OCI-LY1 (cell line): ENCODE measurements around the gene DNAH9.

Experiments
- H2AFZ ChIP-seq: fragments of 200-600 bp; sonication (generic), shearing (Covaris generic); 2 replicates; pipeline ENCODE4 v1.6.0; 2014; ENCODE audit warnings: antibody characterized with exemption, mild to moderate bottlenecking, low read length
- H3F3A ChIP-seq: fragments of 200-600 bp; sonication (generic), shearing (Covaris generic); 2 replicates; pipeline ENCODE4 v1.6.0; 2014; ENCODE audit warnings: mild to moderate bottlenecking, antibody characterized with exemption, low read length, moderate library complexity; ENCODE audit not compliant: insufficient read depth
- H3K27ac ChIP-seq: fragments of 200-600 bp; sonication (generic); 2 replicates; pipeline ENCODE4 v1.5.1; 2014; ENCODE audit warnings: low read length, mixed run types, mild to moderate bottlenecking, low read depth; ENCODE audit not compliant: poor library complexity, severe bottlenecking
- H3K27me3 ChIP-seq: fragments of 200-600 bp; sonication (generic); 2 replicates; pipeline ENCODE4 v1.6.0; 2014; ENCODE audit warnings: antibody characterized with exemption, mild to moderate bottlenecking, low read length, moderate library complexity; ENCODE audit not compliant: insufficient read depth
- H3K36me3 ChIP-seq: fragments of 200-600 bp; sonication (generic); 2 replicates; pipeline ENCODE4 v1.6.1; 2014; ENCODE audit warnings: mild to moderate bottlenecking, antibody characterized with exemption, low read length, moderate library complexity, mixed read lengths; ENCODE audit not compliant: insufficient read depth
- H3K4me1 ChIP-seq: fragments of 200-600 bp; sonication (generic); 2 replicates; pipeline ENCODE4 v1.5.1; 2014; ENCODE audit warnings: mild to moderate bottlenecking, low read length, moderate library complexity; ENCODE audit not compliant: insufficient read depth, severe bottlenecking
- H3K4me2 ChIP-seq: fragments of 200-600 bp; sonication (generic), shearing (Covaris generic); 2 replicates; pipeline ENCODE4 v1.6.1; 2014; ENCODE audit warnings: low read length
- H3K4me3 ChIP-seq: fragments of 200-600 bp; sonication (generic); 2 replicates; pipeline ENCODE4 v1.5.1; 2014; ENCODE audit warnings: low read length, low read depth, mild to moderate bottlenecking, mixed read lengths; ENCODE audit not compliant: poor library complexity, severe bottlenecking
- H3K79me2 ChIP-seq: fragments of 200-600 bp; shearing (Covaris generic); 2 replicates; pipeline ENCODE4 v1.6.1; 2016; ENCODE audit warnings: mixed run types, low read length, mixed read lengths; ENCODE audit not compliant: insufficient read depth
- H3K9ac ChIP-seq: fragments of 200-600 bp; sonication (generic), shearing (Covaris generic); 2 replicates; pipeline ENCODE4 v1.6.1; 2014; ENCODE audit warnings: mild to moderate bottlenecking, low read length, mixed read lengths
- H3K9me2 ChIP-seq: fragments of 200-600 bp; sonication (generic), shearing (Covaris generic); 2 replicates; pipeline ENCODE4 v1.6.1; 2014; ENCODE audit warnings: low read depth, mild to moderate bottlenecking, low read length, mixed read lengths
- H3K9me3 ChIP-seq: fragments of 200-600 bp; shearing (Covaris generic); 2 replicates; pipeline ENCODE4 v1.6.1; 2014; ENCODE audit warnings: low read length, mixed read lengths
- H4K20me1 ChIP-seq: fragments of 200-600 bp; sonication (generic), shearing (Covaris generic); 2 replicates; pipeline ENCODE4 v1.6.0; 2016; ENCODE audit warnings: mild to moderate bottlenecking, low read length; ENCODE audit not compliant: insufficient read depth
- CTCF ChIP-seq: fragments of 200-600 bp; sonication (generic), shearing (Covaris generic); IDR thresholded peaks from 2 replicates; pipeline ENCODE4 v1.5.1; 2017; ENCODE audit warnings: mild to moderate bottlenecking, antibody characterized with exemption, low read length, moderate library complexity, mixed read lengths
- EZH2 ChIP-seq: fragments of 200-600 bp; sonication (generic), shearing (Covaris generic); IDR thresholded peaks from 2 replicates; pipeline ENCODE4 v1.8.0; 2017; ENCODE audit warnings: borderline replicate concordance, mixed run types, mild to moderate bottlenecking, antibody characterized with exemption, low read length, moderate library complexity, mixed read lengths

Gene DNAH9

GRCh38 chr17:11916091-11916490 is 317.8 kb downstream of the DNAH9 start:
- Histone ChIP-seq H3K36me3 (no peaks in the 10 kb centered on the region), H3K4me3 (no peak overlapping the region), H3K4me2 (no peak overlapping the region), H3F3A (no peaks in the 10 kb centered on the region), H3K4me1 (no peaks in the 10 kb centered on the region), H3K9me3 (no peaks in the 10 kb centered on the region), H3K27me3 (no peaks in the 10 kb centered on the region), H4K20me1 (no peaks in the 10 kb centered on the region), H3K27ac (no peak overlapping the region), H3K9ac (no peak overlapping the region), H2AFZ (no peak overlapping the region), H3K79me2 (no peaks in the 10 kb centered on the region), H3K9me2 (no peaks in the 10 kb centered on the region)
- TF ChIP-seq CTCF: no peak
- TF ChIP-seq EZH2: no peak

- H4K20me1 ChIP-seq: no peaks in the 10 kb centered on the region
- H3K27ac ChIP-seq: no peak overlapping the region
- H3K36me3 ChIP-seq: no peaks in the 10 kb centered on the region
- H3F3A ChIP-seq: no peaks in the 10 kb centered on the region
- no peak for TF ChIP-seq CTCF
- TF ChIP-seq EZH2: no peak
- H3K27me3 ChIP-seq: no peaks in the 10 kb centered on the region
- no peak overlapping the region for H3K4me3 ChIP-seq
- H3K9me2 ChIP-seq: no peaks in the 10 kb centered on the region
- H3K9ac ChIP-seq: no peak overlapping the region
- no peaks in the 10 kb centered on the region for H3K4me1 ChIP-seq
- no peak overlapping the region for H3K4me2 ChIP-seq
- H3K9me3 ChIP-seq: no peaks in the 10 kb centered on the region
- no peak overlapping the region for H2AFZ ChIP-seq
- no peaks in the 10 kb centered on the region for H3K79me2 ChIP-seq
These were observed 319.1 kb downstream of the DNAH9 start for GRCh38 chr17:11917415-11917814.

- H3F3A ChIP-seq: no peaks in the 10 kb centered on the region
- no peaks in the 10 kb centered on the region for H3K9me2 ChIP-seq
- no peaks in the 10 kb centered on the region for H3K9me3 ChIP-seq
- H2AFZ ChIP-seq: no peak overlapping the region
- H3K4me1 ChIP-seq: no peaks in the 10 kb centered on the region
- TF ChIP-seq CTCF (no peak), EZH2 (no peak)
- H3K27me3 ChIP-seq: no peaks in the 10 kb centered on the region
- H3K27ac ChIP-seq: no peak overlapping the region
- no peak overlapping the region for H3K4me2 ChIP-seq
- no peaks in the 10 kb centered on the region for H3K79me2 ChIP-seq
- H4K20me1 ChIP-seq: no peaks in the 10 kb centered on the region
- H3K4me3 ChIP-seq: no peak overlapping the region
- H3K36me3 ChIP-seq: no peaks in the 10 kb centered on the region
- H3K9ac ChIP-seq: no peak overlapping the region
These were observed 323.0 kb downstream of the DNAH9 start for GRCh38 chr17:11921296-11921695.
